GM13977 (cell line): ENCODE data around the gene NECTIN1.

ENCODE experiments used
- DNase-seq: peaks from one replicate; pipeline ENCODE4 v3.0.0; 2012; ENCODE audit warnings: low spot score
- in situ Hi-C: fragments of 300-500 bp; cut with MboI; formaldehyde crosslinking; loops from one replicate; pipeline ENCODE4 v1.12.0; 2022; ENCODE audit warnings: low sequenced_read_pairs, low pct_unique_long_range_greater_than_20kb, mixed read lengths, inconsistent platforms; ENCODE audit not compliant: unreplicated experiment
- TF ChIP-seq, protein P1 (sequence below): IDR thresholded peaks from 2 replicates; pipeline ENCODE4 v1.5.1; 2012; ENCODE audit warnings: mild to moderate bottlenecking, control low read depth; ENCODE audit not compliant: insufficient read depth; ENCODE audit errors: extremely low read depth, missing control alignments

Gene NECTIN1

DNA sequence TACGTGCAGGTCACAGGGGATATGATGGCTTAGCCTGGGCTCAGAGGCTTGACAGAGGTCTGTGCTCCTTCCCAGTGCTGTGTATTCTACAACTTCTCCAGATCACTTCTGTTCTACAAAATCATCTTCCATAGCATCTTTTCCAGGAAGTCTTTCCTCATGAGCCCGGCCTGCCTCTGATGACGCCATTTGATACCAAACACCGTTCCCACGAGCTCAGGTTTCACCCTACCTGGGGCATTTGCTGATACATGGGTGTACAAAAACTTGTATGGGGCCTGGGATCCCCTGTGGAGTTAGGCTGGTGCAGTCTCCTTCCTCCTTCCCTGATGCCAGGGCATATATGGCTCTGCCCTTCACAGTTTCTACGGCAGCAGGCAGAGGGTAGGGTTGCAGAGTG, 78.7 kb downstream of the NECTIN1 start:
- in situ Hi-C loops: no loop called here
- no peak for DNase-seq
- TF ChIP-seq, protein P1, sequence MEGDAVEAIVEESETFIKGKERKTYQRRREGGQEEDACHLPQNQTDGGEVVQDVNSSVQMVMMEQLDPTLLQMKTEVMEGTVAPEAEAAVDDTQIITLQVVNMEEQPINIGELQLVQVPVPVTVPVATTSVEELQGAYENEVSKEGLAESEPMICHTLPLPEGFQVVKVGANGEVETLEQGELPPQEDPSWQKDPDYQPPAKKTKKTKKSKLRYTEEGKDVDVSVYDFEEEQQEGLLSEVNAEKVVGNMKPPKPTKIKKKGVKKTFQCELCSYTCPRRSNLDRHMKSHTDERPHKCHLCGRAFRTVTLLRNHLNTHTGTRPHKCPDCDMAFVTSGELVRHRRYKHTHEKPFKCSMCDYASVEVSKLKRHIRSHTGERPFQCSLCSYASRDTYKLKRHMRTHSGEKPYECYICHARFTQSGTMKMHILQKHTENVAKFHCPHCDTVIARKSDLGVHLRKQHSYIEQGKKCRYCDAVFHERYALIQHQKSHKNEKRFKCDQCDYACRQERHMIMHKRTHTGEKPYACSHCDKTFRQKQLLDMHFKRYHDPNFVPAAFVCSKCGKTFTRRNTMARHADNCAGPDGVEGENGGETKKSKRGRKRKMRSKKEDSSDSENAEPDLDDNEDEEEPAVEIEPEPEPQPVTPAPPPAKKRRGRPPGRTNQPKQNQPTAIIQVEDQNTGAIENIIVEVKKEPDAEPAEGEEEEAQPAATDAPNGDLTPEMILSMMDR: no peak

- in situ Hi-C loops: no loop called here
- TF ChIP-seq, protein P1: no peak
- no peak for DNase-seq
Observed at GRCh38 chr11:119647254-119647653, 81.7 kb downstream of the NECTIN1 start.

DNA sequence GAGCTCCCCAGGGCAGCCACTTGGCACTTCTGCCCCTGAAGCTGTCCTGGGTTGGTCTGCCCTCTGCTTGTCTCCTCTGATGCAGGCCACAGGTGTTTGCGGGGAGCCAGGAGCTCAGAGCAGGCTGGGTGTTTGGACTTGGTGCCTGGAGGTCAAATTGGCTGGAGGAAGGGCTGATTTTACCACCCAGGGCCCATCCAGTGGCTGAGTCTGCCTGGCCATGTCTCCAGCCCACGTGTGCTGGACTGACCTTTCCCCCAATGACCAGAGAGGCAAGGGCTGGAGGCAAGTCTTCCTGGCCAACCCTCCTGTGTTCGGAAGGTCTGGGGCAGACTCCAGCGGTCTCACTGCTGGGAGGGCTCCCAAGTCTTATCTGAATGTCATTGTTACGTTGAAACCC, 84.0 kb downstream of the NECTIN1 start:
- TF ChIP-seq, protein P1: no peak
- in situ Hi-C loops: no loop called here
- DNase-seq: no peak

DNA sequence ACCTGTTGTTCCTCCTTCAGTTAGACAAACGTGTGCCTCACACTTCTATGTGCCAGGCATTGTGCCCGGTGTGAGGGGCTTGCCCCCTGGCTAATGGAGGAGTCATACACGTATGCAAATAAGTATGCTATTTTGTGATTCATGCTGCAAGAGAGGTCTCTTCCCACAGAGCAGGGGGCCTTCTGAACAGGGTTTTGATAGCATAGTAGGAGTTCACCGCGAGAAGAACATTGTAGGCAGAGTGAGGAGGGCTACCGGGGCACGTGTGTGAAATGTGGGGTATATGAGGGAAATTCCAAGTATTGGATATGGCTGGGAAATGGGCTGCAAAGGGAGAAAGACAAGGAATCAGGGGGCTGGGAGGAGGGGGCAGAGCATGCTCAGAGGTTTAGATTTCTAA, 84.5 kb downstream of the NECTIN1 start:
- no peak for DNase-seq
- in situ Hi-C loops: no loop called here
- TF ChIP-seq, protein P1: no peak

DNA sequence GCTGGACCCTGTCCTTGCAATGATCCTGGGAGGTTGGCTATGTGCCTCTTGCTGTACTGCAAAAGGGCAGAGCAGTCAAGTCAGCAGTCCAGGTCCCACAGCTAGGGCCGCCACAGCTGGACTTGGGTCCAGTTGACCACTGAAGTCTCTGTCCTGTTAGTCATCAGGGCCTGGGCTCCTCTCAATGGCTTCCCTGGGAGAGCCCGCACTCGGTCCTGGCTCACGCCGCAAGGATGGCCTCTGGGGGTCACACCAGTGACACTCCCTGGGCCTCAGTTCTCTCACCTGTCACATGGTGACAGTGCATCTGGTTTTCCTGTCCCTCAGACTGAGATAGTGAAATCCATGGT, 85.1 kb downstream of the NECTIN1 start:
- TF ChIP-seq, protein P1: no peak
- in situ Hi-C loops: no loop called here
- DNase-seq: no peak

DNA sequence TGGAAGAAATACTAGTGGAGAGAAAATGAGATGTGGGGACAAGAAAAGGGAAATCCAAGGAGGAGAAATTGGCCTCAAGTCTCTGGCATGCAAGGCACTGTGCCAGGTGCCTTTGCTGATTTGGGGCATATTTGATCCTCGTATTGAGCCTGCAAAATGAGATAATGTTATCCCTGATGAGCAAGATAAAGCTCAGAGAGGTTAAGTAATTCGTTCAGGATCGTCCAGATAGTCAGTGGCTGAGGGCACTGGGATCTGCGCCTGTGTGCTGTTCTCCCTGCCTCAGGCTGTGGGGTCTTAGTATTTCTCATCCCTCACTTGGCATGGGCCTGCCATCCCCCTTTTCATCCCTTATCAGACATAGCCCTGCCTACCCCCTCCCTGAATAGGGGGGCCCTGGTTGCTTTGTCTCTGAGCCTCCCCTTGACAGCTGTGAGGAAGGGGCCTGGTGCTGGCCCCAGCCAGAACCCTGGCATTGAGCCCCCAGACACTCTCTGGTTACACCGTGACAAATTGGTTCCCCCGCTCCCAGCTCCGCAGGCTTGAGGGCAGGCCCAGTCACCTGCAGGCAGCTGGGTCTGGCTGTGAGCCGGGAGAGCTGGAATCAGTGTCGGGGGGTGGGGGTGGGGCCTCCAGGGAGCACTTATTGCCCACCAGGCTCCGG, 85.7 kb downstream of the NECTIN1 start:
- TF ChIP-seq, protein P1: no peak
- in situ Hi-C loops: no loop called here
- DNase-seq: no peak
